Measurements from ENCODE around the gene AGBL1.
A peak's percentile ranks its signal among the peaks of the same experiment; 100 is the strongest.
"Not testable (repeated sequence)": the region's sequence is repeated elsewhere in the genome, so short reads cannot be mapped to it uniquely, and the experiment has no call there.

Gene AGBL1

DNA sequence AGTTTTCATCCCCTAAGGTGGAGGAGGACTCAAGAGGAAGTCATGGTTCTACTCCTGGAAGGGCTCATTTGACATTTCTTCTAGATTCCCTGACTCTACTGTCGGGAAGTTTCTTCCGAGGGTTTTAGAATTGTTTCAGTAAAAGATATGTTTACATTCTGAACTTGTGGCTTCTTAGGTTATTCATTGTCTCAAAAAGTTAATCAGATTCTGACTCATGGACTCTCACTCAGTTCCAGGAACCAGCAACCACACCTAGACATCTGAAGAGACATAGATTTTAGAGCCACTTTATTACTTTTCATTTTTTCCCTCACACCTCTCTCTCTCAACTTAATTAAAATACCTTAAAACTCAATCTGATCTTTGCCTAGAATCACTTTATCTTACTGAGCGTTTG lies 862.6 kb downstream of the AGBL1 start:
- DNase-seq (ENCODE audit: low spot score) = no peak

DNA sequence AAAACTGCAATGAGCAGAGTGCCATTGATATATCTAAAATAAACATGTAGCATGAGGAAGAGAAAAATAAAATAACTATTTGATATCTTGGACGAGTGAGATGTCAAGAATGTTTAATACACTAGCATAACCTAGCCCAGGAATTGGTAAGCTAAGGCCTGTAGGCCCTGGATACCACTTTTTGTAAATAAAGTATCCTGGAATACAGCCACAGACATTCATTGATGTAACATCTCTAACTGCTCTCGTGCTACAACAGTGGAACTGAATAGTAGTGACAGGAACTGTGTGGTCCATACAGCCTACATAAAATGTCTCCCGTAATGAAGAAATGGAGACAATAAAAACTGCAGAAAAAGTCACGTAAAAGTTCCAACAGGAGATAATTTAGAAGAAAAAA lies 869.0 kb downstream of the AGBL1 start:
- no peak for DNase-seq (ENCODE audit: low spot score)

GRCh38 chr15:86959254-86959653 lies 879.6 kb downstream of the AGBL1 start:
- DNase-seq (ENCODE audit: low spot score) = no peak

- no peak for DNase-seq (ENCODE audit: low spot score)
Observed at GRCh38 chr15:86961669-86962068, 882.0 kb downstream of the AGBL1 start.

GRCh38 chr15:86964271-86964670 lies 884.6 kb downstream of the AGBL1 start:
- no peak for DNase-seq (ENCODE audit: low spot score)

- DNase-seq (ENCODE audit: low spot score) = no peak
Observed at GRCh38 chr15:86968244-86968643, 888.6 kb downstream of the AGBL1 start.

- no peak for DNase-seq (ENCODE audit: low spot score)
Observed at GRCh38 chr15:86969364-86969763, 889.7 kb downstream of the AGBL1 start.

- no peak for DNase-seq (ENCODE audit: low spot score)
Observed at GRCh38 chr15:86973284-86973844, 893.7 kb downstream of the AGBL1 start.

- DNase-seq (ENCODE audit: low spot score) = no peak
Observed at GRCh38 chr15:86988033-86988432, 908.4 kb downstream of the AGBL1 start.

DNA sequence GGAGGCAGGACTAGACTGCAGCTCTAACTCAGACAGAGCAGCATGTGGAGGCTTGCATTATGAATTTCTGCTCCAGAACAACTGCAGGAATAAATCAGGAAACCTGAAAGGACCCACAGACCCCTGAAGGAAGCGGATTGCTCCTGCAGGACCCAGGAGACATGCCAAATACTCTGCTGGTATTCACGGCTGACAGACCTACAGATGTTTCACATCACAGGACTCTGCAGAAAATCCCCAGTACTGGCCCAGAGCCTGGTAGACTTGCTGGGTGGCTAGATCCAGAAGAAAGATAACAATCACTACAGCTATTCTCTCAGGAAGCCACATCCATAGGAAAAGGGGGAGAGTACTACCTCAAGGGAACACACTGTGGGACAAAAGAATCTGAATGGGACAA lies 942.1 kb downstream of the AGBL1 start:
- no peak for DNase-seq (ENCODE audit: low spot score)

- DNase-seq (ENCODE audit: low spot score) = no peak
Observed at GRCh38 chr15:87031540-87032230, 952.0 kb downstream of the AGBL1 start.

- DNase-seq (ENCODE audit: low spot score) = no peak
Observed at GRCh38 chr15:87032295-87032694, 952.6 kb downstream of the AGBL1 start.

DNA sequence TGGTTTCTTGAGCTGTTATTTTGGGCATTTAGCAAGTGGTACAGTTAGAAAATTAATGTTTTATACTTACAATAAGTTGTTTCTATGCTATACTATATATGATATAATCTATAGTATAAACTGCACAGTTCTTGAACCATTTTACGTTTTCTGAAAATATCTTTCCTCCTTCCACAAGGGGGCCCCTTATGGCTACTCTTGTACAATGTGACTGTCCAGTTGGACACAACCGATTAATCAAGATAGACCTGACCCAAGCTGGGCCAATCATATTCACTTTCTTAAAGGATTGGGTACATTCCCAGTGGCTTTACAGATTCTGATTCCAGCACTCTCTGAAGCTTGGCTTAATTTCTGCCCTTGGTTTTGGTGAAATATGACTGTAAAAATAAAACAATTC lies 953.4 kb downstream of the AGBL1 start:
- no peak for DNase-seq (ENCODE audit: low spot score)

- no peak for DNase-seq (ENCODE audit: low spot score)
Observed at GRCh38 chr15:87034886-87035285, 955.2 kb downstream of the AGBL1 start.

DNA sequence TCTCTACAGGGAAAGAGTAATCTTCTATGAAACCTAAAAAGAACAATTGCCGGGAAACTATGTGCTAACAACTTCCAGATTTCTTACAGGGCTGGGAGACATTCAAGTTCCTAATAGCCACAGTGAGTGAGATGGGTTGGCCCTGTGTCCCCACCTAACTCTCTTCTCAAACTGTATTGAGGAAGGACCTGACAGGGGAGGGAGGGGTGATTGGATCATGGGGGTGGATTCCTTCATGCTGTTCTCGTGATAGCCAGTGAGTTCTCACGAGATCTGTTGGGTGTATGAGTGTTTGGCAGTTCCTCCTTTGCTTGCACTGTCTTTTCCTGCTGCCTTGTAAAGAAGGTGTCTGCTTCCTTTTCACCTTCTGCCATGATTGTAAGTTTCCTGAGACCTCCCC lies 958.7 kb downstream of the AGBL1 start:
- peak; percentile 7 for DNase-seq (ENCODE audit: low spot score)

GRCh38 chr15:87042619-87043018 lies 962.9 kb downstream of the AGBL1 start:
- not testable (repeated sequence) for DNase-seq (ENCODE audit: low spot score)

DNA sequence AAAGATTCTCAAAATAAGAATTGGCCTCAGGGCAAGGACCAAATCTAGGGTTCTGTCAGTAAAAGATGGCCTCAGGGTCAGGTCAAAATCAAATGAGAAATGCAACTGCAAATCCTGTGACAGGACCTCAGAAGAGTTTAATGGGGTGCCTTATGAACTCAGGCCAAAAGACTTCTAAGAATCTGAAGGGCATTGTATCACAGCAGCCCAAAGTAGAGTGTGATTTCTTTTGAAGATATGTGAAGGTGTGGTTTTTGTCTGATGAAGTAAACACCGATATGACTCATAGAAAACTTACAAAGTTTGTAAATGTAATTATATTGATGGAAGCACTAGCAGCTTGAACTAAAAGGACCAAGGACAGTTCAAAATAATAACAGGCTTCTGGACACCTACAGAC lies 966.1 kb downstream of the AGBL1 start:
- no peak for DNase-seq (ENCODE audit: low spot score)

- no peak for DNase-seq (ENCODE audit: low spot score)
Observed at GRCh38 chr15:87047203-87047965, 967.7 kb downstream of the AGBL1 start.

All from NAMALWA (cell line).